A673 (cell line): ENCODE measurements around the gene PLXNB3.

Experiments
- EZH2 ChIP-seq: fragments of 200-600 bp; sonication (generic); IDR thresholded peaks from 2 replicates; pipeline ENCODE4 v1.6.1; 2017; ENCODE audit warnings: borderline replicate concordance, low read depth, mild to moderate bottlenecking, mixed read lengths, antibody characterized with exemption, low read length; ENCODE audit not compliant: poor library complexity, severe bottlenecking
- TF ChIP-seq, protein P1 (sequence below): fragments of 300-800, 200-600 bp; sonication (generic); conservative IDR thresholded peaks from 2 replicates; pipeline ENCODE4 v1.5.1; 2017; ENCODE audit warnings: low read depth, mild to moderate bottlenecking, antibody characterized with exemption, low read length, moderate library complexity, mixed read lengths

DNA sequence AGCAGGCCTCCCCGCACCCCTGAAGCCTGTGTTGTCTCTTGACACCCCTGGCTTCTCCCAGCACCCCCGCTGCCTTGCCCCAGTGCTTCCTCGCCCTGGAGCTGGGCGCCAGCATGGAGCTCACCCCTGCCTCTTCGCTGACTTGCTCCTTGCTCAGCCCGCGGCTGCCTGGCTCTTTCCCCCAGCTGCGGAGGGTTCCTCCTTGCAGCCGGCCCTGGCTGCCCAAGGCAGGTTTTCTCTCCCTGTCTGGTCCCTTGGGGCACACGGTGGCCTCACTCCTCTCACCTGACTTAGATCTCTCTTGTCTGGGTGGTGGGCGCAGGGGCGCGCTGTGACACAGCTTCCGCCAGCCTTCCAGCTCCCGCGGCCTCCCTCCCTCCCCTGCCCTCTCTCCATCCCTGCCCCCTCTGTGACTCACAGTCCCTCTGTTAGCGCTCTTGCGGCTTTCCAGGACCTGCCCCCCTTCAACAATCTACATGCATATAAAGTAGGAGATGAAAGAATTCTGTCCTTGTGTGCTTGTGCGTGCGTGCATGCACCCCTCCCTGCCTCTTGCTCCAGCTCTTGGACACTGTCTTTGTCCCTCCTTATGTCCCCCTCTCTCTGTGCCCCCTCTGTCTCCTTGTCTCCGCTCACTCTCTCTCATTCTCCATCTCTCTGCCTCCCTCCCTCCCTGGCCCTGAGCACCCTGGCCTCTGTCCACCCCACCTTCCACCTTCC, 2.2 kb downstream of the PLXNB3 start:
- TF ChIP-seq EZH2, result no peak
- TF ChIP-seq, protein P1, sequence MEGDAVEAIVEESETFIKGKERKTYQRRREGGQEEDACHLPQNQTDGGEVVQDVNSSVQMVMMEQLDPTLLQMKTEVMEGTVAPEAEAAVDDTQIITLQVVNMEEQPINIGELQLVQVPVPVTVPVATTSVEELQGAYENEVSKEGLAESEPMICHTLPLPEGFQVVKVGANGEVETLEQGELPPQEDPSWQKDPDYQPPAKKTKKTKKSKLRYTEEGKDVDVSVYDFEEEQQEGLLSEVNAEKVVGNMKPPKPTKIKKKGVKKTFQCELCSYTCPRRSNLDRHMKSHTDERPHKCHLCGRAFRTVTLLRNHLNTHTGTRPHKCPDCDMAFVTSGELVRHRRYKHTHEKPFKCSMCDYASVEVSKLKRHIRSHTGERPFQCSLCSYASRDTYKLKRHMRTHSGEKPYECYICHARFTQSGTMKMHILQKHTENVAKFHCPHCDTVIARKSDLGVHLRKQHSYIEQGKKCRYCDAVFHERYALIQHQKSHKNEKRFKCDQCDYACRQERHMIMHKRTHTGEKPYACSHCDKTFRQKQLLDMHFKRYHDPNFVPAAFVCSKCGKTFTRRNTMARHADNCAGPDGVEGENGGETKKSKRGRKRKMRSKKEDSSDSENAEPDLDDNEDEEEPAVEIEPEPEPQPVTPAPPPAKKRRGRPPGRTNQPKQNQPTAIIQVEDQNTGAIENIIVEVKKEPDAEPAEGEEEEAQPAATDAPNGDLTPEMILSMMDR, result no peak
